ENCODE results near the gene SHROOM4.

DNA sequence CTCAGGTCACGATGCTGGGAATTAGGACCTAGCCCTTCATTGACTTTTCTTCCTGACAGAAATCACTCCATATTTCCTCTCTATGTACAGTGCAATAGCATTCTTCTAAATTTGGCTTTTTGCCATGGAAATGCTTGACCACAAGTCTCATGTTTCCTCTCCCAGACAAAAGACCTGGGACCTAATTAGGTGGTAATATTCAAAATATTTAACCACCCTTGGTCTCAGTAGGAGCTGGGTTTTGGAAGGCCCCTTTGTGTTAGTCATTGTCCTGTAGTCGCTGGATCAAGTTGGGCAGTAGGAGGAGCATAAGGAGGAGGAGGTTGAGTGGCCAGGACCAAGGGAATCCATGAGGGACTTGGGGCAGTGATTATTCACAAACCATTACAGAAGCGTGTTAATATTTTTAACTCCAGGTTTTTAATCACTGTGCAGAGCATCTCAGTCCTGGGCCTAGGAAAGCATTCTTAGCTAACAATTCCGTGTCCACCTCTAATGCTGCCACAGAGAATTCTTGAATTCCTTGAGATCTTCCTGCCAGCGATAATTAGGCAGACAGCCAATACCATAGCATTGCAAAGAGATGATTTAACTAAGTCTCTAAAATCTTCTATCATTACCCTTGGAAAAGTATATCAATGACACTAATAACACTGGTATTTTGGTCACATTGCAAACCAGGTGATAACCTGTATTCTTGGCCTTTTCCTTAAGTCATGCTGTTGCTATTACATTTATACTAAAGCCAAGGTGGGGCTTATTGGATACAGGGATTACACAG, 25.0 kb upstream of the SHROOM4 start:
- TF ChIP-seq CTCF (IDR thresholded peaks at IDR 0.05; ENCODE audit: low read length) (no peak), EZH2 (optimal IDR thresholded peaks at IDR 0.05; ENCODE audit: low read depth, low read length) (no peak), EZH2phosphoT487 (IDR thresholded peaks at IDR 0.05; ENCODE audit: low read length) (no peak)

All from MM.1S (cell line).